Measurements from ENCODE around the gene ALOX15.
A peak's percentile ranks its signal among the peaks of the same experiment; 100 is the strongest.
"Not testable (repeated sequence)": the region's sequence is repeated elsewhere in the genome, so short reads cannot be mapped to it uniquely, and the experiment has no call there.

Gene ALOX15

GRCh38 chr17:4657678-4658077 lies 16.2 kb upstream of the ALOX15 start:
- Histone ChIP-seq H3K4me3 (no peak overlapping the region), H3K27ac (peak overlapping the region in 1 of 21 experiments; percentile 4)

GRCh38 chr17:4655933-4656332 lies 14.5 kb upstream of the ALOX15 start:
- not testable (repeated sequence) for H3K27ac ChIP-seq, H3K4me3 ChIP-seq

GRCh38 chr17:4652997-4653396 lies 11.5 kb upstream of the ALOX15 start:
- H3K27ac ChIP-seq, result no peak overlapping the region
- H3K4me3 ChIP-seq, result no peak overlapping the region

- no peak overlapping the region for H3K4me3 ChIP-seq
- no peak overlapping the region for H3K27ac ChIP-seq
Measured at GRCh38 chr17:4648741-4649140, 7.3 kb upstream of the ALOX15 start.

- H3K27ac ChIP-seq, result no peak overlapping the region
- no peak overlapping the region for H3K4me3 ChIP-seq
Measured at GRCh38 chr17:4645642-4646041, 4.2 kb upstream of the ALOX15 start.

- H3K27ac ChIP-seq, result no peak overlapping the region
Measured at GRCh38 chr17:4643676-4644075, 2.2 kb upstream of the ALOX15 start.

GRCh38 chr17:4642286-4642685 lies 808 bp upstream of the ALOX15 start:
- Histone ChIP-seq H3K4me3 (no peak overlapping the region), H3K27ac (no peak overlapping the region)

More at GRCh38 chr17:4643676-4644075, 2.2 kb upstream of the ALOX15 start:
- H3K4me3 ChIP-seq, result no peak overlapping the region

GRCh38 chr17:4640569-4641188 lies 799 bp downstream of the ALOX15 start:
- H3K4me3 ChIP-seq, H3K27ac ChIP-seq: not testable (repeated sequence)

GRCh38 chr17:4639301-4640059 lies 2.0 kb downstream of the ALOX15 start:
- H3K4me3 ChIP-seq, result peak overlapping the region in 4 of 7 experiments; percentile 12 to 37 (median 19)
- not testable (repeated sequence) for H3K27ac ChIP-seq

GRCh38 chr17:4638766-4639165 lies 2.7 kb downstream of the ALOX15 start:
- H3K27ac ChIP-seq, result not testable (repeated sequence)
- H3K4me3 ChIP-seq, result peak overlapping the region in 4 of 7 experiments; percentile 12 to 37 (median 19)

- Histone ChIP-seq H3K4me3 (no peak overlapping the region), H3K27ac (peak overlapping the region in 1 of 21 experiments; percentile 16)
Measured at GRCh38 chr17:4636474-4637100, 4.9 kb downstream of the ALOX15 start.

GRCh38 chr17:4635823-4636375 lies 5.6 kb downstream of the ALOX15 start:
- Histone ChIP-seq H3K27ac (no peak overlapping the region), H3K4me3 (no peak overlapping the region)

GRCh38 chr17:4634976-4635375 lies 6.5 kb downstream of the ALOX15 start:
- Histone ChIP-seq H3K4me3 (no peak overlapping the region), H3K27ac (no peak overlapping the region)

GRCh38 chr17:4633643-4634042 lies 7.8 kb downstream of the ALOX15 start:
- H3K4me3 ChIP-seq, result no peak overlapping the region
- no peak overlapping the region for H3K27ac ChIP-seq

GRCh38 chr17:4632581-4632920 lies 8.9 kb downstream of the ALOX15 start:
- Histone ChIP-seq H3K4me3 (no peak overlapping the region), H3K27ac (no peak overlapping the region)

GRCh38 chr17:4631836-4632580 lies 9.5 kb downstream of the ALOX15 start:
- no peak overlapping the region for H3K4me3 ChIP-seq
- H3K27ac ChIP-seq, result no peak overlapping the region

GRCh38 chr17:4631431-4631830 lies 10.0 kb downstream of the ALOX15 start:
- H3K27ac ChIP-seq, result no peak overlapping the region
- H3K4me3 ChIP-seq, result no peak overlapping the region

- Histone ChIP-seq H3K4me3 (no peak overlapping the region), H3K27ac (no peak overlapping the region)
Measured at GRCh38 chr17:4626734-4627256, 14.7 kb downstream of the ALOX15 start.

- H3K4me3 ChIP-seq, result no peak overlapping the region
- no peak overlapping the region for H3K27ac ChIP-seq
Measured at GRCh38 chr17:4625181-4625617, 16.3 kb downstream of the ALOX15 start.

GRCh38 chr17:4624451-4624911 lies 17.0 kb downstream of the ALOX15 start:
- not testable (repeated sequence) for H3K4me3 ChIP-seq, H3K27ac ChIP-seq
